ENCODE results near the gene SLC39A11. TPM values are rescaled to one million over a fixed set of nuclear protein-coding genes. Genes with fewer than 3 reads are reported as not detected.
"Not testable (repeated sequence)": the region's sequence is repeated elsewhere in the genome, so short reads cannot be mapped to it uniquely, and the experiment has no call there.

SLC39A11 gene
- total RNA-seq, 1 donor from 2014 or later, result 13.2 TPM

GRCh38 chr17:73007407-73007806, 85.1 kb downstream of the SLC39A11 start:
- Mint-ChIP-seq H3K27me3 (ENCODE audit: unreplicated experiment) (peaks cover 2% of the 10 kb centered on the region), H3K36me3 (ENCODE audit: low read depth, unreplicated experiment) (no peaks in the 10 kb centered on the region), H3K4me3 (ENCODE audit: unreplicated experiment) (no peak overlapping the region), H3K4me1 (ENCODE audit: unreplicated experiment) (peaks cover 13% of the 10 kb centered on the region), H3K27ac (ENCODE audit: unreplicated experiment) (no peak overlapping the region), H3K9me3 (ENCODE audit: unreplicated experiment) (no peaks in the 10 kb centered on the region)
- no peak for DNase-seq (ENCODE audit: low spot score)
- TF ChIP-seq CTCF (IDR thresholded peaks at IDR 0.05; ENCODE audit: unreplicated experiment), result no peak

GRCh38 chr17:73005360-73005759, 87.1 kb downstream of the SLC39A11 start:
- peaks cover 4% of the 10 kb centered on the region for H3K4me1 Mint-ChIP-seq (ENCODE audit: unreplicated experiment)
- TF ChIP-seq CTCF (IDR thresholded peaks at IDR 0.05; ENCODE audit: unreplicated experiment), result no peak
- no peaks in the 10 kb centered on the region for H3K36me3 Mint-ChIP-seq (ENCODE audit: low read depth, unreplicated experiment)
- H3K27me3 Mint-ChIP-seq (ENCODE audit: unreplicated experiment), result peaks cover 2% of the 10 kb centered on the region
- DNase-seq (ENCODE audit: low spot score), result no peak
- H3K9me3 Mint-ChIP-seq (ENCODE audit: unreplicated experiment), result no peaks in the 10 kb centered on the region
- H3K27ac Mint-ChIP-seq (ENCODE audit: unreplicated experiment), result no peak overlapping the region
- no peak overlapping the region for H3K4me3 Mint-ChIP-seq (ENCODE audit: unreplicated experiment)

GRCh38 chr17:73003487-73003886, 89.0 kb downstream of the SLC39A11 start:
- no peak for TF ChIP-seq CTCF (IDR thresholded peaks at IDR 0.05; ENCODE audit: unreplicated experiment)
- Mint-ChIP-seq H3K9me3 (ENCODE audit: unreplicated experiment) (no peaks in the 10 kb centered on the region), H3K4me1 (ENCODE audit: unreplicated experiment) (peaks cover 4% of the 10 kb centered on the region), H3K27ac (ENCODE audit: unreplicated experiment) (no peak overlapping the region), H3K4me3 (ENCODE audit: unreplicated experiment) (no peak overlapping the region), H3K36me3 (ENCODE audit: low read depth, unreplicated experiment) (no peaks in the 10 kb centered on the region), H3K27me3 (ENCODE audit: unreplicated experiment) (peaks cover 2% of the 10 kb centered on the region)
- no peak for DNase-seq (ENCODE audit: low spot score)

GRCh38 chr17:73000832-73001231, 91.7 kb downstream of the SLC39A11 start:
- no peak for TF ChIP-seq CTCF (IDR thresholded peaks at IDR 0.05; ENCODE audit: unreplicated experiment)
- Mint-ChIP-seq H3K4me1 (ENCODE audit: unreplicated experiment) (no peaks in the 10 kb centered on the region), H3K27ac (ENCODE audit: unreplicated experiment) (no peak overlapping the region), H3K27me3 (ENCODE audit: unreplicated experiment) (peaks cover 2% of the 10 kb centered on the region), H3K36me3 (ENCODE audit: low read depth, unreplicated experiment) (no peaks in the 10 kb centered on the region), H3K4me3 (ENCODE audit: unreplicated experiment) (no peak overlapping the region), H3K9me3 (ENCODE audit: unreplicated experiment) (no peaks in the 10 kb centered on the region)
- no peak for DNase-seq (ENCODE audit: low spot score)

GRCh38 chr17:72999474-72999873, 93.0 kb downstream of the SLC39A11 start:
- H3K36me3 Mint-ChIP-seq (ENCODE audit: low read depth, unreplicated experiment); H3K4me1 Mint-ChIP-seq (ENCODE audit: unreplicated experiment); H3K27me3 Mint-ChIP-seq (ENCODE audit: unreplicated experiment); DNase-seq (ENCODE audit: low spot score); H3K27ac Mint-ChIP-seq (ENCODE audit: unreplicated experiment); H3K9me3 Mint-ChIP-seq (ENCODE audit: unreplicated experiment); H3K4me3 Mint-ChIP-seq (ENCODE audit: unreplicated experiment): not testable (repeated sequence)

GRCh38 chr17:72998343-72998742, 94.1 kb downstream of the SLC39A11 start:
- H3K36me3 Mint-ChIP-seq (ENCODE audit: low read depth, unreplicated experiment), result no peaks in the 10 kb centered on the region
- DNase-seq (ENCODE audit: low spot score), result no peak
- no peaks in the 10 kb centered on the region for H3K4me1 Mint-ChIP-seq (ENCODE audit: unreplicated experiment)
- H3K9me3 Mint-ChIP-seq (ENCODE audit: unreplicated experiment), result no peaks in the 10 kb centered on the region
- no peak overlapping the region for H3K4me3 Mint-ChIP-seq (ENCODE audit: unreplicated experiment)
- no peak for TF ChIP-seq CTCF (IDR thresholded peaks at IDR 0.05; ENCODE audit: unreplicated experiment)
- no peak overlapping the region for H3K27ac Mint-ChIP-seq (ENCODE audit: unreplicated experiment)
- peaks cover 4% of the 10 kb centered on the region for H3K27me3 Mint-ChIP-seq (ENCODE audit: unreplicated experiment)
